ENCODE results near the gene SPARC.

The SPARC gene

DNA sequence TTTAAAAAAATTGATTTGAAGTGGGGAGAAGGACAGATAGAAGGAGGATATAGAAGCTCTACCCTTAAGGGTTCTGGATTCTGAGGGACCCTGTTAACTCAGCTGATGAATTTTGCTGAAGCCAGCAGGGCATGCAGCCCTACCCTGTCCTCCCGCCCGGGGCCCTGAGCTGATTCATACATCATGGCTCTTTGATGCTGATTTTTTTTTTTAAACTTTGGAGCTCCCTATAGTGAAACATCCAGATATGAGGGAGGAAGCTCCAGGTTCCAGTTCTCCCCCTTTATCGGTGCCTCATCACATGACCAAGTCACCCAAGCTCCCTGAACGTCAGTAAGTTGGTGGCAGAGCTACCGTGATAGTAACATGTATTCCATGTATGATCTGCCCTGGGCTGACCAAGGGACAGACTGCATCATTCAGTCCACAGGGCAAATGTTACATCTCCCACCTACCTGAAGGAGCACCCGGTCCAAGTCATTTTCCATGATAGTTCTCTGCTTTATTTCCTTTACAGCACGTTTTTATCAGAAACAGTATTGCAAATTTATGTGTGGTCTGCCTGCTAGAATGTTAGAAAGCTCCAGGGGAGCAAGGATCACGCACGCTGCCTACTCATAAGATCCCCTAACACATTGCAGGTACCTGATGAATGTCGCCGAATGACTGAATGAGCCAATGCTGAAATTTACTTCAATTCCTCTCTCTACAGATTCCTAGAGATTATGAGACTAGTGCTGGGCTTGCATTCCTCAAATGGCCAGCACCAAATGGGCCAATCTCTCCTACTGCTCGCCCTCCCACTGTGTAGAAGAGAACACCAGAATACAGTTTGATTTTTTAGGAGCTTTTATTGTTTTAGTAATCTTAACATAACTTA is 25.9 kb downstream of the SPARC start:
- ChIA-PET CTCF (interaction anchor here (0.8 to 12.4 kb wide), 21 partner anchors 9 to 482 kb away, joined by 3 to 363 read pairs (median 4); partner anchors contain the start of genes G3BP1 and SPARC), POLR2A (interaction anchor here (0.8 kb wide), 1 partner anchor 112 kb away, joined by 3 read pairs; no protein-coding TSS in a partner anchor)
- TF ChIP-seq CTCF (IDR thresholded peaks at IDR 0.05; ENCODE audit: control extremely low read depth, extremely low read depth, low read depth, missing control alignments): no peak
- no peak for DNase-seq (ENCODE audit: extremely low spot score)

DNA sequence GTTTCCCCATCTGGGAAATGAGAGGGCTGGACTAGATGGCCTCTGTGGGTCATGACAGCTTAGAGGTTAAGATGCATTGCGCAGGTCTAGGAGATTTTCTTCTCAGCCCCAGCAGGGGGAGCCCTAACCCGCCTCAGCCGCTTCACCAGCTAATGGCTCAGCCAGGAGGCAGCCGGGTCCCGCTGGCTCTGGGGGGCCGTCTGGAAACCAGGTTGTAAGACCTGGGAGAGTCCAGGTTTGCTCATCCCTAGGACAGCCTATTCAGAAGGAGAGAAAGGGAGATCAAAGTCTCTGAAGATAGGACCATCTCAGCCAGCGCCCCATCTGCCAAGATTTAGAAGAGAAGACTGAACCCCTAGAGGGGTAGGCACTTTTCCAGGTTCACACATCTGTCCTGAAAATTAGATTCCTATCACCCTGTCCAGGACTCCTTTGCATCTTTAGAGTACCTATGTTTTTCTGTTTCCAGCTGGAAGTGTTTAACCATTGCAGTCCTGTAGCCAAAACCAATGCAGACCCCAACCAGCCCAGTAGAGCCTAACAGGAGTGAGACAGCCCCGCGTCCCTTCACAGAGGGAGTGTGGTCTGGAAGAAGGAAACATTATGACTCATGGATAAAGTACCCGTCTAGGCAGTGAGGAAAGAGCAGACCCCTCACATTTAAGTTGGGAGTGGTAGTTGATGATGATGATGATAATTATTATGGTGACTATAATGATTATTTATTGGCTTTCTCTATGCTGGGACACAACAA is 27.5 kb downstream of the SPARC start:
- ChIA-PET CTCF (interaction anchor here (0.7 to 12.4 kb wide), 67 partner anchors 8 to 691 kb away, joined by 3 to 363 read pairs (median 5); partner anchors contain the start of genes ATOX1, G3BP1 and SPARC), POLR2A (interaction anchor here (1.3 kb wide), 1 partner anchor 112 kb away, joined by 4 read pairs; the partner anchor contains the start of gene G3BP1)
- TF ChIP-seq CTCF (IDR thresholded peaks at IDR 0.05; ENCODE audit: control extremely low read depth, extremely low read depth, low read depth, missing control alignments): peak; percentile 67
- DNase-seq (ENCODE audit: extremely low spot score): peak; percentile 82

DNA sequence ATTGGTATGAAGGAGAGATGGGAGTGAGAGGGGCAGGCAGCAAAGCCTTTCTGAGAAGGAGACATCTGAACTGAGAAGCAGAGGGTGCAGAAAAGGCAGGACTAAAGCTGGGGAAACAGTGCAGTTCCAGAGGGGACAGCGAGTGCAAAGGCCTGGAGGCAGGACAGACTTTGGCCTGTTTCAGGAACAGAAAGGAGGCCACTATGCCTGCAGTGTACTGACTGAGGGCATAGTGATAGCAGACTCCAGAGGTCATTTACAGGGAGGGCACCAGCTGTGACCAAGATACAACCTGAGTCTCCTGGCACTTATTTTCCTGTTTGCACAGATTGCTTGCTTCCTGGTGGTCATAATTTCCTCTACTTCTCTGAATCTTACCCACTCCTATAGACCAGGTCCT is 29.6 kb downstream of the SPARC start:
- POLR2A ChIA-PET: no interaction called here
- TF ChIP-seq CTCF (IDR thresholded peaks at IDR 0.05; ENCODE audit: control extremely low read depth, extremely low read depth, low read depth, missing control alignments): no peak
- CTCF ChIA-PET: interaction anchor here (0.7 to 12.4 kb wide), 10 partner anchors 9 to 114 kb away, joined by 3 to 363 read pairs (median 20); partner anchors contain the start of gene G3BP1
- no peak for DNase-seq (ENCODE audit: extremely low spot score)

DNA sequence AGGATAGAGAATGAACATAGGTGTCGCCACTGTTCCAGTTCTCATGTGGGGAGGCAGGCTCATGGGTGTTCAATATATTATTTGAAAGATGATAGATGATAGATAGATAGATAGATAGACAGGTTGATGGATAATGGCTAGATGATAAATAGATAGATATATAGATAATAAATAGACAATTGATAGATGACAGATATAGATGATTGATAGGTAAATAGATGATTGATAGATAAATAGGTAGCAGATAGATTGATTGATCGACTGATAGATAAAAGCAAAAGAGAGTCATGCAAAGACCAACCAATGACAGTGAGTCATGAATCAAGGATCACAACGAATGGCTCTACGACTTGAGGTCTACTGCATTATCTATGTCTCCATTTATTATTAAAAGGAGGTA is 30.4 kb downstream of the SPARC start:
- POLR2A ChIA-PET: no interaction called here
- no peak for TF ChIP-seq CTCF (IDR thresholded peaks at IDR 0.05; ENCODE audit: control extremely low read depth, extremely low read depth, low read depth, missing control alignments)
- CTCF ChIA-PET: interaction anchor here (0.7 to 12.4 kb wide), 7 partner anchors 10 to 115 kb away, joined by 3 to 363 read pairs (median 44); partner anchors contain the start of gene G3BP1
- DNase-seq (ENCODE audit: extremely low spot score): no peak

DNA sequence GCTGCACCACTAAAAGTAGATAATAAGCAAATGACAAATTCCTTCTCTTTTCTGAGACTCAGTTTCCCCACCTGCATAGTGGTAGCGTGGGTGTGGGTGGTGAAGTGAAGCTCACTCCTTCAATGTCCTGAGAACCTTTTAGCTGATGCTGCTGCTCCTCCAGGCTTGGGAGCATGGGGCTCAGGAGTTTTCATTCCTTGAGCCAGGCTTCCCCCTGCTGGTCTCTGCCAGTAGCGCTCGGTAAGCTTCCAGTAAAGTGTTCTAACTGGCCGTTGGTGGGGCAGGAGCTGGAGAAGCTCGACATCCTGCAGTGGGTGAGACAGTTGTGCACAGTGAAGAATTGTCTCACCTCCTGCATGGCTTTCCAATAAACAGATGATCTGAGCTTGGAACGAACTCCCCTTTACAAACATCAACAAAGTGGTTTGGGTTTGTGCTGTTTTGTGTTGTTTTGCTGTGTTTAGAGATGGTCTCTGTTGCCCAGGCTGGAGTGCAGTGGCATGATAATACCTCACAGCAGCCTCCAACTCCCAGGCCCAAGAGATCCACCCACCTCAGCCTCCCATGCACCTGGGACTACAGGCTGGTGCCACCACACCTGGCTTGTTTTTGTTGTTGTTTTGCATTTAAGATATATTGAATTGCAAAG is 34.6 kb downstream of the SPARC start:
- ChIA-PET CTCF (interaction anchor here (0.7 to 12.1 kb wide), 99 partner anchors 9 to 698 kb away, joined by 3 to 121 read pairs (median 5); partner anchors contain the start of genes ATOX1, FAT2, G3BP1 and SLC36A1), POLR2A (interaction anchor here (0.9 kb wide), 1 partner anchor 205 kb away, joined by 3 read pairs; the partner anchor contains the start of gene SLC36A1)
- DNase-seq (ENCODE audit: extremely low spot score): peak; percentile 83
- peak; percentile 90 for TF ChIP-seq CTCF (IDR thresholded peaks at IDR 0.05; ENCODE audit: control extremely low read depth, extremely low read depth, low read depth, missing control alignments)

Measured in GM10248 (cell line).